Endothelial cell of umbilical vein (primary cell): ENCODE results near the gene SCAPER. TPM values are rescaled to one million over a fixed set of nuclear protein-coding genes. Genes with fewer than 3 reads are reported as not detected.

Experiments
- BruUV-seq: library from RNA; stranded (reverse); fragments of 400-500 nt; replicated peaks from 2 replicates; lab custom pipeline; 2021; lab: Mats Ljungman, UMichigan
- CTCF ChIA-PET: fragments of 300-600, 350-600 bp; sonication (Branson Sonifier 250); formaldehyde crosslinking; loops from one replicate; lab custom pipeline; 2021; ENCODE audit warnings: antibody characterized with exemption, inconsistent platforms; lab: Charles Lee
- POLR2A ChIA-PET: fragments of 300-600, 350-600 bp; sonication (Branson Sonifier 250); formaldehyde crosslinking; loops from one replicate; lab custom pipeline; 2021; ENCODE audit warnings: antibody characterized with exemption, inconsistent platforms; lab: Charles Lee
- DNase-seq: peaks from one replicate; pipeline ENCODE4 v3.0.0-alpha.2; 2011; ENCODE audit warnings: low read depth, low spot score
- FAIRE-seq: peaks from 2 replicates; lab custom pipeline; 2011; peaks lifted over from hg19 to GRCh38; lab: Jason Lieb, UNC
- H2AFZ ChIP-seq: 2 replicates; pipeline ENCODE4 v1.6.0; 2012; ENCODE audit warnings: low read depth, low read length, control low read depth, inconsistent platforms
- H3K27ac ChIP-seq: 2 replicates; pipeline ENCODE4 v1.5.1; 2011; ENCODE audit warnings: low read depth, mild to moderate bottlenecking, control low read depth, low read length, moderate library complexity; ENCODE audit not compliant: insufficient read depth
- H3K27me3 ChIP-seq, 2 experiments: 2 replicates each; pipeline versions ENCODE4 v1.6.0 to v1.6.1; 2011; ENCODE audit warnings: low read length in 2 of 2, mixed read lengths in 1 of 2; ENCODE audit not compliant: control insufficient read depth in 2 of 2, insufficient read depth in 2 of 2
- H3K36me3 ChIP-seq, 2 experiments: 2 replicates in 1 of 2; 3 replicates in 1 of 2; pipeline ENCODE4 v1.5.1; 2011; ENCODE audit warnings: low read length in 2 of 2, mild to moderate bottlenecking in 1 of 2, moderate library complexity in 1 of 2; ENCODE audit not compliant: control insufficient read depth in 2 of 2, insufficient read depth in 2 of 2; ENCODE audit errors: extremely low read depth in 1 of 2
- H3K4me1 ChIP-seq: 3 replicates; pipeline ENCODE4 v1.5.1; 2011; ENCODE audit warnings: mild to moderate bottlenecking, low read length; ENCODE audit not compliant: control insufficient read depth, insufficient read depth; ENCODE audit errors: extremely low read depth
- H3K4me2 ChIP-seq: 2 replicates; pipeline ENCODE4 v1.6.1; 2011; ENCODE audit warnings: low read length, control low read depth, mixed read lengths; ENCODE audit not compliant: insufficient read depth
- H3K4me3 ChIP-seq, 3 experiments: fragments of 200-600 bp in 1 of 3; sonication (generic), shearing (Covaris generic) in 1 of 3; replicated peaks in 1 of 3; 2 replicates each; pipeline ENCODE4 v1.5.1; 2011 to 2016; ENCODE audit warnings: control low read depth in 3 of 3, low read length in 3 of 3, mild to moderate bottlenecking in 2 of 3, inconsistent platforms in 1 of 3, low read depth in 1 of 3, moderate library complexity in 1 of 3; ENCODE audit not compliant: insufficient read depth in 1 of 3
- H3K79me2 ChIP-seq: 2 replicates; pipeline ENCODE4 v1.6.0; 2012; ENCODE audit warnings: low read length, inconsistent platforms; ENCODE audit not compliant: control insufficient read depth, insufficient read depth
- H3K9ac ChIP-seq: replicated peaks from 2 replicates; pipeline ENCODE3; 2011; ENCODE audit warnings: low read length, control low read depth; ENCODE audit not compliant: insufficient read depth; ENCODE audit errors: extremely low read depth
- H3K9me1 ChIP-seq: replicated peaks from 3 replicates; pipeline ENCODE4 v1.6.0; 2011; ENCODE audit warnings: mild to moderate bottlenecking, low read length; ENCODE audit not compliant: control insufficient read depth, insufficient read depth; ENCODE audit errors: extremely low read depth
- H3K9me3 ChIP-seq: replicated peaks from 2 replicates; pipeline ENCODE4 v1.5.1; 2012; ENCODE audit warnings: low read length, inconsistent platforms; ENCODE audit not compliant: control insufficient read depth, insufficient read depth
- H4K20me1 ChIP-seq: replicated peaks from 2 replicates; pipeline ENCODE3; 2011; ENCODE audit warnings: mild to moderate bottlenecking, low read length; ENCODE audit not compliant: control insufficient read depth, insufficient read depth; ENCODE audit errors: extremely low read depth
- JUN ChIP-seq: IDR thresholded peaks from 2 replicates; pipeline ENCODE4 v1.6.1; 2011; ENCODE audit warnings: borderline replicate concordance, low read depth; ENCODE audit not compliant: insufficient read length, insufficient read depth
- MYC ChIP-seq: IDR thresholded peaks from one replicate; pipeline ENCODE4 v1.6.1; 2011; ENCODE audit warnings: mild to moderate bottlenecking, low read depth, low read length
- POLR2A ChIP-seq: IDR thresholded peaks from 2 replicates; pipeline ENCODE4 v1.6.1; 2012; ENCODE audit warnings: low read depth, mild to moderate bottlenecking, control low read depth, low read length
- POLR2AphosphoS5 ChIP-seq: IDR thresholded peaks from 2 replicates; pipeline ENCODE4 v1.6.1; 2012; ENCODE audit warnings: low read depth, mild to moderate bottlenecking, control low read depth, low read length, moderate library complexity; ENCODE audit not compliant: insufficient read depth
- dilution Hi-C: fragments of 300-500 bp; cut with MboI; formaldehyde crosslinking; loops from one replicate; pipeline ENCODE4 v1.15.0; 2019; ENCODE audit warnings: low sequenced_read_pairs; ENCODE audit not compliant: extremely low pct_ligation_motif_present
- intact Hi-C: fragments of 100-400 bp; cut with micrococcal nuclease; formaldehyde crosslinking; loops from one replicate; pipeline ENCODE4 v1.10.0; 2022
- polyA plus RNA-seq, 4 experiments: library from polyadenylated mRNA; depleted of rRNA in 3 of 4; stranded (reverse) in 3 of 4; unstranded in 1 of 4; fragments of >200 nt; gene quantifications; 2 replicates each; pipeline versions ENCODE4 v1.2.1 to v1.2.3, GENCODE V29; 2011 to 2012; ENCODE audit warnings: missing spikeins in 1 of 4
- total RNA-seq: library from RNA; stranded (reverse); gene quantifications from 2 replicates; pipeline ENCODE4 v1.2.3, GENCODE V29; 2021
- TF ChIP-seq, protein P1 (sequence below): IDR thresholded peaks from 2 replicates; pipeline ENCODE4 v1.6.1; 2011; ENCODE audit not compliant: insufficient read depth, insufficient read length
- TF ChIP-seq, protein P2 (sequence below), 2 donors: IDR thresholded peaks; 1 replicate in 1 of 2; 2 replicates in 1 of 2; pipeline ENCODE4 v1.5.1; 2011; ENCODE audit warnings: low read length in 2 of 2, mild to moderate bottlenecking in 2 of 2, moderate library complexity in 2 of 2, control low read depth in 1 of 2, inconsistent platforms in 1 of 2, low read depth in 1 of 2; ENCODE audit not compliant: insufficient read depth in 1 of 2; ENCODE audit errors: extremely low read depth in 1 of 2

The SCAPER gene
- total and polyA plus RNA-seq, 2 donors (not counting 3 experiments of a cell fraction or from before 2014, with no cell fraction given), result 2.7 to 12.7 TPM

DNA sequence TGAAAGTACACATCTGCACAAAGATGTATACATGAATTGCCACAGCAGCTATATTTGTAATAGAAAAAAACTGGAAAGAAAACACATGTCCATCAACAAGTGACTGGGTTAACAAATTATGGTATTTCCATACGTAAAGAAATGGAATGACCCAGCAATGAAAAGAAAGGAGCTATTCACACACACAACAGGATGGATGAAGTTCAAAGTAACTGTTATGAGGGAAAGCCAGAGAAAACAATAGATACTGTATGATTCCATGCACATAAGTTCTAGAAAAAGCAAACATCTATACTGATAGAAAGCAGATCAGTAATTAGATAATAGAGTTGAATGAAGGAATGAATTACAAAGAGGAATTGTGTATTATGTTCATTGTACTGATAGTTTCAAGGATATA lies 152.0 kb downstream of the SCAPER start:
- DNase-seq (no peak), FAIRE-seq (no peak)
- Histone ChIP-seq H3K27ac (no peak overlapping the region), H4K20me1 (no peaks in the 10 kb centered on the region), H3K9me1 (no peaks in the 10 kb centered on the region), H3K36me3 (no peaks in the 10 kb centered on the region), H3K9ac (no peak overlapping the region), H3K4me1 (no peaks in the 10 kb centered on the region), H3K79me2 (no peaks in the 10 kb centered on the region), H3K4me2 (no peak overlapping the region), H3K9me3 (no peaks in the 10 kb centered on the region), H2AFZ (no peak overlapping the region), H3K4me3 (no peak overlapping the region), H3K27me3 (no peaks in the 10 kb centered on the region)
- dilution Hi-C loops, result no loop called here
- TF ChIP-seq, protein P1, sequence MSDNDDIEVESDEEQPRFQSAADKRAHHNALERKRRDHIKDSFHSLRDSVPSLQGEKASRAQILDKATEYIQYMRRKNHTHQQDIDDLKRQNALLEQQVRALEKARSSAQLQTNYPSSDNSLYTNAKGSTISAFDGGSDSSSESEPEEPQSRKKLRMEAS, result no peak
- TF ChIP-seq POLR2A (no peak), POLR2AphosphoS5 (no peak)
- intact Hi-C loops, result no loop called here
- CTCF ChIA-PET, result no interaction called here
- BruUV-seq, result no TSS peak
- POLR2A ChIA-PET, result no interaction called here

DNA sequence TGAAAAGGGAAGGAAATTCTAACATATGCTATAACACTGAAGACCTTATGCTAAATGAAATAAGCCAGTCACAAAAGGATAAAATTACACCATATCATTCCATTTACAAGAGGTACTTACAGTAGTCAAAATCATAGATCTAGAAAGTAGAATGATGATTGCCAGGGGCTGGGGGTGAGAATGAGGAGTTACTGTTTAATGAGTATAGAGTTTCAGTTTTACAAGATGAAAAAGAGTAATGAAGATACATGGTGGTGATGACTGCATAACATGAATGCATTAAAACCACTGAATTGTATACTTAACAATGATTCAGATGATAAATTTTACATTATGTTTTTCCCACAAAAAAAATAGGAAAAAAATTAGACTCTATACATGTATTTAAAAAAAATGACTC lies 152.6 kb downstream of the SCAPER start:
- Histone ChIP-seq H3K9me1 (no peaks in the 10 kb centered on the region), H3K36me3 (no peaks in the 10 kb centered on the region), H2AFZ (no peak overlapping the region), H3K4me2 (no peak overlapping the region), H3K9me3 (no peaks in the 10 kb centered on the region), H4K20me1 (no peaks in the 10 kb centered on the region), H3K4me1 (no peaks in the 10 kb centered on the region), H3K79me2 (no peaks in the 10 kb centered on the region), H3K27ac (no peak overlapping the region), H3K9ac (no peak overlapping the region), H3K4me3 (no peak overlapping the region), H3K27me3 (no peaks in the 10 kb centered on the region)
- no peak for TF ChIP-seq POLR2AphosphoS5
- no peak for TF ChIP-seq MYC
- no peak for TF ChIP-seq JUN
- TF ChIP-seq, protein P1, result no peak
- TF ChIP-seq, protein P2, sequence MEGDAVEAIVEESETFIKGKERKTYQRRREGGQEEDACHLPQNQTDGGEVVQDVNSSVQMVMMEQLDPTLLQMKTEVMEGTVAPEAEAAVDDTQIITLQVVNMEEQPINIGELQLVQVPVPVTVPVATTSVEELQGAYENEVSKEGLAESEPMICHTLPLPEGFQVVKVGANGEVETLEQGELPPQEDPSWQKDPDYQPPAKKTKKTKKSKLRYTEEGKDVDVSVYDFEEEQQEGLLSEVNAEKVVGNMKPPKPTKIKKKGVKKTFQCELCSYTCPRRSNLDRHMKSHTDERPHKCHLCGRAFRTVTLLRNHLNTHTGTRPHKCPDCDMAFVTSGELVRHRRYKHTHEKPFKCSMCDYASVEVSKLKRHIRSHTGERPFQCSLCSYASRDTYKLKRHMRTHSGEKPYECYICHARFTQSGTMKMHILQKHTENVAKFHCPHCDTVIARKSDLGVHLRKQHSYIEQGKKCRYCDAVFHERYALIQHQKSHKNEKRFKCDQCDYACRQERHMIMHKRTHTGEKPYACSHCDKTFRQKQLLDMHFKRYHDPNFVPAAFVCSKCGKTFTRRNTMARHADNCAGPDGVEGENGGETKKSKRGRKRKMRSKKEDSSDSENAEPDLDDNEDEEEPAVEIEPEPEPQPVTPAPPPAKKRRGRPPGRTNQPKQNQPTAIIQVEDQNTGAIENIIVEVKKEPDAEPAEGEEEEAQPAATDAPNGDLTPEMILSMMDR (IDR thresholded peaks at IDR 0.05; ENCODE audit: extremely low read depth in 1 of 2, insufficient read depth in 1 of 2, low read depth in 1 of 2, low read length in 2 of 2), result no peak
- ChIA-PET POLR2A (no interaction called here), CTCF (no interaction called here)
- dilution Hi-C loops (no loop called here), intact Hi-C loops (no loop called here)
- FAIRE-seq (no peak), DNase-seq (no peak)
- no TSS peak for BruUV-seq
